Endothelial cell (in vitro differentiated cells): ENCODE results near the gene CHMP2B. TPM values are rescaled to one million over a fixed set of nuclear protein-coding genes. Genes with fewer than 3 reads are reported as not detected.

Source experiments
- DNase-seq: peaks from one replicate; pipeline ENCODE4 v3.0.0; 2021; ENCODE audit warnings: low spot score
- H3K27ac Mint-ChIP-seq: one replicate; pipeline ENCODE4 v1.8.0; 2021; ENCODE audit warnings: mixed read lengths, inconsistent platforms; ENCODE audit not compliant: unreplicated experiment
- H3K27me3 Mint-ChIP-seq: one replicate; pipeline ENCODE4 v1.8.0; 2021; ENCODE audit warnings: mild to moderate bottlenecking, moderate library complexity, mixed read lengths, inconsistent platforms; ENCODE audit not compliant: unreplicated experiment
- H3K36me3 Mint-ChIP-seq: one replicate; pipeline ENCODE4 v1.8.0; 2021; ENCODE audit warnings: mild to moderate bottlenecking, low read depth, mixed read lengths, inconsistent platforms; ENCODE audit not compliant: unreplicated experiment
- H3K4me1 Mint-ChIP-seq: one replicate; pipeline ENCODE4 v1.8.0; 2021; ENCODE audit warnings: mild to moderate bottlenecking, mixed read lengths, inconsistent platforms; ENCODE audit not compliant: unreplicated experiment
- H3K4me3 Mint-ChIP-seq: one replicate; pipeline ENCODE4 v1.8.0; 2021; ENCODE audit warnings: mild to moderate bottlenecking, mixed read lengths, inconsistent platforms; ENCODE audit not compliant: unreplicated experiment
- H3K9me3 Mint-ChIP-seq: one replicate; pipeline ENCODE4 v1.8.0; 2021; ENCODE audit warnings: mixed read lengths, inconsistent platforms; ENCODE audit not compliant: unreplicated experiment
- total RNA-seq: library from RNA; stranded (reverse); fragmentation: NEBNext Ultra II Directional; extraction: Animal tissue kit (Norgen Biotek cat#: 25700); gene quantifications from one replicate; pipeline ENCODE4 v1.2.1, GENCODE V29; 2021; ENCODE audit not compliant: unreplicated experiment
- TF ChIP-seq, protein P1 (sequence below): fragments of 200-600 bp; sonication (generic); IDR thresholded peaks from one replicate; pipeline ENCODE4 v1.5.0; 2021; ENCODE audit warnings: antibody characterized with exemption; ENCODE audit not compliant: unreplicated experiment

CHMP2B gene
- total RNA-seq, 1 donor from 2014 or later = 40.7 TPM

DNA sequence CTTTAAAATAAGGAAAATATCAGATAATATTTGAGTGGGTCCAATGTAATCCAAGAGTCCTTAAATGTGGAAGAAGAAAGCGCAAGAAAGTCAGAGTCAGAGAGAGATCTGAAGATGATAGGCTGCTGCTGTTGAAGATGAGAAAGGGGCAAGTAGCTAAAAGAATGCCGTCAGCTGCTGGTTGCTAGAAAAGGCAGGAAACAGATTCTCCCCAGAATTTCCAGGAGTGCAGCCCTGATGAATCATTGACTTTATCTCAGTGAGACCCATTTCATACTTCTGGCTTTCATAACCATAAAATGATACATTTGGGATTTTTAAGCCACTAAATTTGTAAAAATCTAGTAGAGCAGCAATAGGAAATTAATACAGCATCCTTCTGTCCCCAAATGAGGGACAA lies 7.5 kb upstream of the CHMP2B start:
- Mint-ChIP-seq H3K4me1 (no peaks in the 10 kb centered on the region), H3K27ac (no peak overlapping the region), H3K27me3 (no peaks in the 10 kb centered on the region), H3K36me3 (no peaks in the 10 kb centered on the region), H3K9me3 (no peaks in the 10 kb centered on the region), H3K4me3 (no peak overlapping the region)
- TF ChIP-seq, protein P1, sequence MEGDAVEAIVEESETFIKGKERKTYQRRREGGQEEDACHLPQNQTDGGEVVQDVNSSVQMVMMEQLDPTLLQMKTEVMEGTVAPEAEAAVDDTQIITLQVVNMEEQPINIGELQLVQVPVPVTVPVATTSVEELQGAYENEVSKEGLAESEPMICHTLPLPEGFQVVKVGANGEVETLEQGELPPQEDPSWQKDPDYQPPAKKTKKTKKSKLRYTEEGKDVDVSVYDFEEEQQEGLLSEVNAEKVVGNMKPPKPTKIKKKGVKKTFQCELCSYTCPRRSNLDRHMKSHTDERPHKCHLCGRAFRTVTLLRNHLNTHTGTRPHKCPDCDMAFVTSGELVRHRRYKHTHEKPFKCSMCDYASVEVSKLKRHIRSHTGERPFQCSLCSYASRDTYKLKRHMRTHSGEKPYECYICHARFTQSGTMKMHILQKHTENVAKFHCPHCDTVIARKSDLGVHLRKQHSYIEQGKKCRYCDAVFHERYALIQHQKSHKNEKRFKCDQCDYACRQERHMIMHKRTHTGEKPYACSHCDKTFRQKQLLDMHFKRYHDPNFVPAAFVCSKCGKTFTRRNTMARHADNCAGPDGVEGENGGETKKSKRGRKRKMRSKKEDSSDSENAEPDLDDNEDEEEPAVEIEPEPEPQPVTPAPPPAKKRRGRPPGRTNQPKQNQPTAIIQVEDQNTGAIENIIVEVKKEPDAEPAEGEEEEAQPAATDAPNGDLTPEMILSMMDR = no peak
- no peak for DNase-seq

DNA sequence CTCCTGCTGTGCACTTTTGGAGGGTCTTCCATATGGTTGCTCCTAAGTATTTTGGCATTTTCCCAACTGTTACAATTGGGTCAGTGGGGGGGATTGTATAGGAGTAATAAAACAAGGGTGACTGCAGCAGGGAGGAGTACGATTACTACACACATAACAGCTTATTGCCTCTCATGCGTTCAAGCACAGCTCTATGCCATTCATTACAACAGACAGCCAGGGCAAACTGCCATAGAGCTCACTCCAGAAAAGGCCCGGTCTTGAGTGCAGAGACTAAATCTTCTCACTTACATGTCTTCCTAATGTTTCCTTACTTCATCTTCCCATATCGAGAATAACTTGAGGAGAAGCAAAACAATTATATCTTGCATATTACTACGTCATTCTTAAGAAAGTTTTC lies 1.4 kb upstream of the CHMP2B start:
- DNase-seq = no peak
- Mint-ChIP-seq H3K27ac (no peak overlapping the region), H3K4me3 (no peak overlapping the region), H3K27me3 (no peaks in the 10 kb centered on the region), H3K36me3 (peaks cover 4% of the 10 kb centered on the region), H3K9me3 (no peaks in the 10 kb centered on the region), H3K4me1 (peaks cover 13% of the 10 kb centered on the region)
- TF ChIP-seq, protein P1 = no peak

DNA sequence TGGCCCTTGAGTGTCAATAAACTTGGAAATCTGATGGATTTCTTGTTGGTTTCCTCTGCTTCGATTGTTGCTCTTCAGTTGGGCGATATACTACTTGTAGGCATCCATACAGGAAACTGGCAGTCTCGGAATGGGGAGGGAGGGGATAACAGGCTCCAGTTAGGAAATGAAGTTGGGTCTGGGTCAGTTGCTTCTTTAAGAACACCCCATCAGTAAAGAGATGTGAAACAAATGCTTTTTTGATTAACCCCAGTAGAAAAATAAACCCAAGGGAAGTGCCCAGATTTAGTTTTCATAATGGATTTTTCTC lies 681 bp downstream of the CHMP2B start:
- TF ChIP-seq, protein P1 = no peak
- Mint-ChIP-seq H3K36me3 (peaks cover 8% of the 10 kb centered on the region), H3K27me3 (peaks cover 2% of the 10 kb centered on the region), H3K4me3 (peak overlapping the region; percentile 98), H3K4me1 (peaks cover 27% of the 10 kb centered on the region), H3K27ac (peak overlapping the region; percentile 98), H3K9me3 (no peaks in the 10 kb centered on the region)
- DNase-seq = no peak

DNA sequence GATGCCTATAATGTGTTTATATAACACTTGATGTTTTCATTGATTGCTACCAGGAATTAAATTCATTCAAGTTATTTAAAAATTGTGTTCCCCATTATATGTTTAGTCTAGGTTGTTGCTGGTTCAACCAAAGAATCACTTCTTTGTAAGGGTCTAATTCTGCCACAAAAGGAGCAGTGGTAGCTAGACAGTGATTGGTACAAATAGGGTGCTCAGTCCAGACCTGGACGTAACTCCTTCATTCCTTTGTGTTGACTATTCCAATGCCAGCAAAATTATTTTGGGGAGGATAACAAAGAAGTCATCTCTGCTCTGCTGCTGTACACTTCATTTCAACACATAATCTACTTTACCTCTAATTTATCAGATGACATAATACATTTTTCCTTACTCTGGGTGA lies 1.2 kb downstream of the CHMP2B start:
- DNase-seq = no peak
- TF ChIP-seq, protein P1 = no peak
- peak overlapping the region; percentile 98 for H3K4me3 Mint-ChIP-seq
- H3K9me3 Mint-ChIP-seq = no peaks in the 10 kb centered on the region
- H3K36me3 Mint-ChIP-seq = peaks cover 8% of the 10 kb centered on the region
- H3K27ac Mint-ChIP-seq = peak overlapping the region; percentile 98
- peaks cover 2% of the 10 kb centered on the region for H3K27me3 Mint-ChIP-seq
- peaks cover 33% of the 10 kb centered on the region for H3K4me1 Mint-ChIP-seq

DNA sequence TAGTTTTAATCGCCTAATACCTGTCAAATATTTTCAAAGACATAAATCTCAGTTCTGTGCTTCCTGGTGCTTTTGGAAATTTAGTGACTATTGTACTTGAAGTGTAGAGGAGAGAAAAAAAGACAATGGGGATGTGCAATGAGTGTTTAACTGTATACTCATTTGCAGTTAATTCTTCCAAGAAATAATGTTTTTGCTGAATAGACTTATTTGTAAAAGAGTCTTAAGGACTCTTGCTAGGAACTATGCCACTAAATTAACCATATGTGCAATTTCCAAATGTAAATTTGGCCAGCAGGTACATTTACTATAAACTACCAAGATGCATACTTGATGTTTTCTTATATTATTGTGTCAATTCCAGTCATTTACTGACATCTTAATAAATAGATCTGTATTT lies 2.0 kb downstream of the CHMP2B start:
- Mint-ChIP-seq H3K4me3 (no peak overlapping the region), H3K9me3 (no peaks in the 10 kb centered on the region), H3K27me3 (peaks cover 2% of the 10 kb centered on the region), H3K4me1 (peaks cover 35% of the 10 kb centered on the region), H3K36me3 (peaks cover 8% of the 10 kb centered on the region), H3K27ac (no peak overlapping the region)
- TF ChIP-seq, protein P1 = no peak
- no peak for DNase-seq
